ENCODE measurements around the gene SLAMF8.

Gene SLAMF8

GRCh38 chr1:159821171-159821867, 5.4 kb upstream of the SLAMF8 start:
- peak; percentile 22 for DNase-seq

GRCh38 chr1:159823406-159823805, 3.3 kb upstream of the SLAMF8 start:
- DNase-seq = peak; percentile 93

- no peak for DNase-seq
Observed at GRCh38 chr1:159825564-159825963, 1.1 kb upstream of the SLAMF8 start.

GRCh38 chr1:159827102-159827490, 423 bp downstream of the SLAMF8 start:
- DNase-seq = no peak

- no peak for DNase-seq
Observed at GRCh38 chr1:159827549-159827948, 876 bp downstream of the SLAMF8 start.

- no peak for DNase-seq
Observed at GRCh38 chr1:159828176-159828575, 1.5 kb downstream of the SLAMF8 start.

GRCh38 chr1:159828581-159829272, 2.1 kb downstream of the SLAMF8 start:
- no peak for DNase-seq

- no peak for DNase-seq
Observed at GRCh38 chr1:159829273-159829634, 2.6 kb downstream of the SLAMF8 start.

- no peak for DNase-seq
Observed at GRCh38 chr1:159829822-159830465, 3.3 kb downstream of the SLAMF8 start.

GRCh38 chr1:159830722-159831121, 4.0 kb downstream of the SLAMF8 start:
- no peak for DNase-seq

- DNase-seq = no peak
Observed at GRCh38 chr1:159831412-159832141, 4.9 kb downstream of the SLAMF8 start.

- DNase-seq = no peak
Observed at GRCh38 chr1:159832309-159832708, 5.6 kb downstream of the SLAMF8 start.

GRCh38 chr1:159835356-159835755, 8.7 kb downstream of the SLAMF8 start:
- DNase-seq = no peak

GRCh38 chr1:159835862-159836525, 9.3 kb downstream of the SLAMF8 start:
- no peak for DNase-seq

- DNase-seq = no peak
Observed at GRCh38 chr1:159838715-159839114, 12.0 kb downstream of the SLAMF8 start.

GRCh38 chr1:159839116-159839849, 12.6 kb downstream of the SLAMF8 start:
- no peak for DNase-seq

- no peak for DNase-seq
Observed at GRCh38 chr1:159841749-159842148, 15.1 kb downstream of the SLAMF8 start.

GRCh38 chr1:159843459-159843858, 16.8 kb downstream of the SLAMF8 start:
- DNase-seq = no peak

GRCh38 chr1:159845751-159846629, 19.3 kb downstream of the SLAMF8 start:
- no peak for DNase-seq

GRCh38 chr1:159847231-159847630, 20.6 kb downstream of the SLAMF8 start:
- no peak for DNase-seq

- DNase-seq = no peak
Observed at GRCh38 chr1:159848326-159848725, 21.7 kb downstream of the SLAMF8 start.

Measured in NCI-H524 treated with DMSO at 0.1 percent for 48 hours (cell line).